SKM-1 treated with dmso at 0.1 percent for 144 hours (cell line): ENCODE results near the gene SMG6.
"Not testable (repeated sequence)": the region's sequence is repeated elsewhere in the genome, so short reads cannot be mapped to it uniquely, and the experiment has no call there.

Experiments
- DNase-seq: peaks from one replicate; lab custom pipeline; 2025; ENCODE audit not compliant: unreplicated experiment; lab: John Stamatoyannopoulos, UW

SMG6 gene

GRCh38 chr17:2151358-2152033, 152.1 kb downstream of the SMG6 start:
- DNase-seq, result no peak

DNA sequence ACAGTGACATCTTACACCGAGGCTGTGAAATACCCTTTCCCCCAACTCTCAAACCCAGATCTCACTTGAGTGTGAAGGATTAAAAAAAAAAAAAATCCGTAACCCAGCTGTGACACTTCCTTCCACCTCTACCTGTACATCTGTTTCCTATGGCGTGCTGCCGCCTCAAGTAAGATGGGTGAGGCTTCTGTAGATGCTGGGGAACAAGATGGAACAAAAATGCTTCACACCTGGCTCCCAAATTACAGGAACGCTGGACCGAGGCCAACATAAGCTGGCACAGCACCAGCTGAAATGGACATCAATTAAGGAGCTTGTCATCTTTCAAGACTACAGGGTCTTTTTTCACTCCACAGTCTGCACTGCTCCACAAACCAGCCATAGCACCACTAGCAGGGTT, 152.8 kb downstream of the SMG6 start:
- DNase-seq, result no peak

DNA sequence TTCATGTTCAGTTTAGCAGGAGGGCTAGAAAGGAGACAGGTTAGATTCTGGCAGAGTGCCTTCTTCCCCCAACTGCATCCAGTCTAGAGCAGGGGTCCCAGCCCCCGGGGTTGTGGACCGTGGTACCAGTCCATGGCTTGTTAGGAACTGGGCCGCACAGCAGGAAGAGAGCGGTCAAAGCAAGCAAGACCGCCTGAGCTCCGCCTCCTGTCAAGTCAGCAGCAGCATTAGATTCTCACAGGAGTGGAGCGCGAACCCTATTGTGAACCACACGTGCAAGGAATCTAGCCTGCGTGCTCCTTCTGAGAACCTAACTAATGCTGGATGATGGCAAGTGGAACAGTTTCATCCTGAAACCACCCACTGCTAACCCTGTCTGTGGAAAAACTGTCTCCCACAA, 153.7 kb downstream of the SMG6 start:
- DNase-seq, result no peak

- DNase-seq, result no peak
These were observed 157.3 kb downstream of the SMG6 start for GRCh38 chr17:2146132-2146871.

DNA sequence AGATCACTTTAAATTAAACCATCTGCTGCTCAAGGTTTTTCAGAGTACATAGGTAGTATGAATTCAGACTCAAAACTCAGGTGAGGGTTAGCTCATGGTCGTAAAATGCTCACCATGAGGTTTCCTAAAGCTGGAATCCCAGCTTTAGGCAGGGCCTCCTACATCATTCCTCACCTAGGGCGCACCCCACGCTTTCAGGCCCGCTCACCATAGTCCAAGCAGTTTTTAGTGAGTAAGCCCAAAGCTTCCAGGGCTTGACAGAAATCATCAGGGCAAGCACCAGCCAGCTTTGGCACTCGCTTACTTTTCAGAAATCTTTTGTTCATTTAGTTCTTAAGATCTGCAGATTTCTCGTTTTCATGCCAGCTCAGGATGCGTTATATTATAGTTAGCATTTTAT, 158.9 kb downstream of the SMG6 start:
- no peak for DNase-seq

GRCh38 chr17:2143332-2143731, 160.3 kb downstream of the SMG6 start:
- DNase-seq, result no peak

- not testable (repeated sequence) for DNase-seq
These were observed 160.9 kb downstream of the SMG6 start for GRCh38 chr17:2142682-2143081.

- DNase-seq, result no peak
These were observed 162.9 kb downstream of the SMG6 start for GRCh38 chr17:2140683-2141082.

DNA sequence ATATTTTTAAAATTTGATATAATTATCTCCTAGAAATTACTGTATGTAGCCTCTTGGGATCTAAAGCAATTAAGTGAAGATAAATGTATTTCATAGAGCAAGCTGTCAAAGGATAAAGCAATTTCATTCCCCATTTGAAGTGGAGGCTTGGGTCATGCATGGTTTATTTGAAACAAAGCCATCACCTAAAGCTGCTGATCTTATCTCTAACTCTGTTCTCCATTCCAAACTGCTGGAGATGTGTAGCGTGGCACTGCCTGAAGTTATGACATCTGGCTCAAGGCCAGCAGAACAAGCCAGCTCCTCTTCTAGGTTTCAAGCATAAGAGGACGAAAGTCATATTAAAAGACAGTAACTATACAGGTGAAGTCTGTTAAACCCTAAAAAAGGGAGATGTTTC, 164.8 kb downstream of the SMG6 start:
- no peak for DNase-seq

GRCh38 chr17:2138318-2138717, 165.3 kb downstream of the SMG6 start:
- no peak for DNase-seq

DNA sequence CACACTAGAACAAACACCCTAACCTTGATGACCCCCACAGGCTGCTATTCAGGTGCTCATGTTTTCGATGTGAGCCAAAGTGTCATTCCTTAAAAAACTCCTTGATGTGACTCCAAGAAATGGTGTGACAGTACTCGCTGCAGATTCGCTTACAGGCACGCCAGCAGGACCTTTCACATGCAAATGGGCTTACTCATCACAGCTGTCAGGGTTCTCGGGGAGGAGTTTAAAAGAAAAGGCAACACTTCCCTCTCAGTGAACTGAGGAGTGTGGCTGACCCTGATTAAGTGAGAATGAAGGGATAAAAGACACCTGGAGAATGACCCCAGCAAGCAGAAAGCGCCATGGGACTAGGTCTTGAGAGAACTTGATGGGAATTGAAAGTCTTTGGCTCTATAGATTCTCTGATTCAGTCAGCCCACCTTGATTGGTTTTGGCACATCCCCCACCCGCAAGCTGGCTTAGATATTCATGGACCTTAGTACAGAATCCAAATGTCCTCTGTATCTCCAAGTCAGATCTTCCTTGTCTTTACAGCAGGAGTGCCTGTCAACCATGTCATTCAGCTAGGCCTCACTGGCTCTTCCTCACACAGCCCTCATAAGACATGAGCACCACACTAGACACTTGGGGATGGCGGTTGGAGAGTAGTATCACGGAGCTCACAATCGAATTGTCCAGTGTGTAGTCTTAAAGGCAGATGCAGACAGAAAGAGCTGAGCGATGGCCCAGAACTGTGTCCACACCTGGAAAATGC, 166.1 kb downstream of the SMG6 start:
- no peak for DNase-seq

GRCh38 chr17:2136241-2136640, 167.3 kb downstream of the SMG6 start:
- DNase-seq, result no peak

GRCh38 chr17:2128011-2128410, 175.6 kb downstream of the SMG6 start:
- DNase-seq, result no peak

DNA sequence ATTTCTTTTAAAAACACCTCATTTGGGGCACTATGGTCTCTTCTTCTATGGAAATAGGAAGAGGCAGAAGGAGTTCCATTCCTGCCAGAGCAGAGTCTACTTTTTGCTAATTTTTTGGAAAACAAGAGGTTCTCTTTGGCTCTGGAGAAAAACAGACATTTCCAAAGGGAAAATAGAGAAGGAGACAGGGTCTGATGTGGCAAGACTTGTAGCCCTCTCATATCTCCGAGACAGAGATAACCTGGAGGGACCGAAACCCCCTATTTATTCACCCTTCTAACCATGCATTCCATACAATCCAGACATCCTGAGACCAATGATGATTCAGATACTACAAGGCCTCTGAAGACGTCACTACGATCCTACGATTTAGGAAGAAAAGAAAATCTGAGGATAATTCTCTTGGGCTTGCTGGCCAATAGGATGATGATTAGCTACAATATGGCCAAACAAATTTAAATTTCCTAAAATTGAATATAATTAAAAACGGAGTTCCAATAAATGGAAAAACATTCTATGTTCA, 178.5 kb downstream of the SMG6 start:
- DNase-seq, result no peak

- no peak for DNase-seq
These were observed 179.2 kb downstream of the SMG6 start for GRCh38 chr17:2124391-2124790.

GRCh38 chr17:2123375-2124251, 180.0 kb downstream of the SMG6 start:
- DNase-seq, result peak; percentile 54

GRCh38 chr17:2122641-2123302, 180.8 kb downstream of the SMG6 start:
- DNase-seq, result peak; percentile 48

- DNase-seq, result no peak
These were observed 182.8 kb downstream of the SMG6 start for GRCh38 chr17:2120586-2121335.

DNA sequence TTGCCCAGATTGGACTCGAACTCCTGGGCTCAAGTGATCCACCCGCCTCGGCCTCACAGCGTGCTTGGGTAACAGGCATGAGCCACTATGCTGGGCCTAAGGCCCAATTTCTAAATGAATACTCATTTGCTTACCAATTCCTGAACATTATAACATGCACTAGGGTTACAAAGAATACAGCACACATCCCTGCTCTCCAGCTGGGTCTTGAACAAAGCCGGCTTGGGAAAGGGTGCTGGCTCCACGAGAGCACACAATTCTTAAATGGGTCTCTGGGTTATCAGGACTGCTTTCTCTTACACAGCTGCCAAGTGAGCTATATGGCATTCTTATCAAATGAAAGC, 190.3 kb downstream of the SMG6 start:
- no peak for DNase-seq

GRCh38 chr17:2111691-2112090, 191.9 kb downstream of the SMG6 start:
- DNase-seq, result no peak
